ENCODE data around the gene SLC22A31. TPM values are rescaled to one million over a fixed set of nuclear protein-coding genes. Genes with fewer than 3 reads are reported as not detected.

Gene SLC22A31
- total and polyA plus RNA-seq, 2 donors (not counting 3 experiments of a cell fraction or from before 2014, with no cell fraction given), result 1.0 TPM; not detected in 1

DNA sequence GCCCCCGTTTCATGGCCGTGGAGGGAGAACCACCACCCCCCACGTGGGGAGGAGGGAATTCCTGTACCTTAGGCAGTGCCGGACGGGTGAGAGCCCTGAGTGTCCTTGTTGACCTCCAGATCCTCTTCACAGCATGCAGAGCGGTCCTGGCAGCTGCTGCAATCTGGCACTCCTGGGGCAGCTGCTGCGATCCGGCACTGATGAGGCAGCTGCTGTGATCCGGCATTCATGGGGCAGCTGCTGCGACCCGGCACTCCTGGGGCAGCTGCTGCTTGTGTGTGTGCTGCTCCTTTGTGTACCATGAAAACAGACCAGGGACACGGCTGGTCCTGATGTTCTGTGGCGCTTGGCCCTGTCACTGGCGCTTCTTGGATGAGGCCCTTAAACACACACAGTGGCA, 29.9 kb upstream of the SLC22A31 start:
- H3K4me3 ChIP-seq (replicated peaks in 1 of 3; ENCODE audit: insufficient read depth in 1 of 3, low read depth in 1 of 3, low read length in 3 of 3), result no peak overlapping the region
- BruUV-seq (replicated peaks), result no TSS peak
- H3K9me3 ChIP-seq (replicated peaks; ENCODE audit: control insufficient read depth, insufficient read depth, low read length), result peaks cover 26% of the 10 kb centered on the region
- intact Hi-C loops (cut with micrococcal nuclease) (no loop called here), dilution Hi-C loops (cut with MboI; ENCODE audit: extremely low pct_ligation_motif_present, low sequenced_read_pairs) (no loop called here)
- no peaks in the 10 kb centered on the region for H3K4me1 ChIP-seq (ENCODE audit: control insufficient read depth, extremely low read depth, insufficient read depth, low read length)
- H3K79me2 ChIP-seq (ENCODE audit: control insufficient read depth, insufficient read depth, low read length), result no peaks in the 10 kb centered on the region
- H3K4me2 ChIP-seq (ENCODE audit: insufficient read depth, low read length), result no peak overlapping the region
- TF ChIP-seq MYC (IDR thresholded peaks at IDR 0.05; ENCODE audit: low read depth, low read length), result no peak
- TF ChIP-seq EZH2 (IDR thresholded peaks at IDR 0.05; ENCODE audit: borderline replicate concordance, low read depth, low read length, severe bottlenecking), result no peak
- TF ChIP-seq JUN (IDR thresholded peaks at IDR 0.05; ENCODE audit: borderline replicate concordance, insufficient read depth, insufficient read length, low read depth), result no peak
- no peak for TF ChIP-seq GATA2 (IDR thresholded peaks at IDR 0.05; ENCODE audit: insufficient read depth, insufficient read length, low read depth, low read length)
- no peak for TF ChIP-seq POLR2AphosphoS5 (IDR thresholded peaks at IDR 0.05; ENCODE audit: insufficient read depth, low read depth, low read length)
- TF ChIP-seq, protein P1, sequence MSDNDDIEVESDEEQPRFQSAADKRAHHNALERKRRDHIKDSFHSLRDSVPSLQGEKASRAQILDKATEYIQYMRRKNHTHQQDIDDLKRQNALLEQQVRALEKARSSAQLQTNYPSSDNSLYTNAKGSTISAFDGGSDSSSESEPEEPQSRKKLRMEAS (IDR thresholded peaks at IDR 0.05; ENCODE audit: insufficient read depth, insufficient read length), result no peak
- TF ChIP-seq, protein P2, sequence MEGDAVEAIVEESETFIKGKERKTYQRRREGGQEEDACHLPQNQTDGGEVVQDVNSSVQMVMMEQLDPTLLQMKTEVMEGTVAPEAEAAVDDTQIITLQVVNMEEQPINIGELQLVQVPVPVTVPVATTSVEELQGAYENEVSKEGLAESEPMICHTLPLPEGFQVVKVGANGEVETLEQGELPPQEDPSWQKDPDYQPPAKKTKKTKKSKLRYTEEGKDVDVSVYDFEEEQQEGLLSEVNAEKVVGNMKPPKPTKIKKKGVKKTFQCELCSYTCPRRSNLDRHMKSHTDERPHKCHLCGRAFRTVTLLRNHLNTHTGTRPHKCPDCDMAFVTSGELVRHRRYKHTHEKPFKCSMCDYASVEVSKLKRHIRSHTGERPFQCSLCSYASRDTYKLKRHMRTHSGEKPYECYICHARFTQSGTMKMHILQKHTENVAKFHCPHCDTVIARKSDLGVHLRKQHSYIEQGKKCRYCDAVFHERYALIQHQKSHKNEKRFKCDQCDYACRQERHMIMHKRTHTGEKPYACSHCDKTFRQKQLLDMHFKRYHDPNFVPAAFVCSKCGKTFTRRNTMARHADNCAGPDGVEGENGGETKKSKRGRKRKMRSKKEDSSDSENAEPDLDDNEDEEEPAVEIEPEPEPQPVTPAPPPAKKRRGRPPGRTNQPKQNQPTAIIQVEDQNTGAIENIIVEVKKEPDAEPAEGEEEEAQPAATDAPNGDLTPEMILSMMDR (IDR thresholded peaks at IDR 0.05; ENCODE audit: extremely low read depth in 1 of 2, insufficient read depth in 1 of 2, low read depth in 1 of 2, low read length in 2 of 2), result no peak
- no peak for TF ChIP-seq FOS (IDR thresholded peaks at IDR 0.05; ENCODE audit: borderline replicate concordance, insufficient read depth, low read length)
- TF ChIP-seq POLR2A (IDR thresholded peaks at IDR 0.05; ENCODE audit: low read depth, low read length), result no peak
- H3K9me1 ChIP-seq (replicated peaks; ENCODE audit: control insufficient read depth, extremely low read depth, insufficient read depth, low read length), result no peaks in the 10 kb centered on the region
- H3K9ac ChIP-seq (replicated peaks; ENCODE audit: extremely low read depth, insufficient read depth, low read length), result no peak overlapping the region
- no peaks in the 10 kb centered on the region for H3K27me3 ChIP-seq (ENCODE audit: control insufficient read depth in 2 of 2, insufficient read depth in 2 of 2, low read length in 2 of 2)
- DNase-seq (ENCODE audit: low read depth, low spot score) (no peak), FAIRE-seq (no peak)
- ChIA-PET POLR2A (no interaction called here), CTCF (no interaction called here)
- peaks cover 18 to 58% of the 10 kb centered on the region in 2 experiments for H3K36me3 ChIP-seq (ENCODE audit: control insufficient read depth in 2 of 2, extremely low read depth in 1 of 2, insufficient read depth in 2 of 2, low read length in 2 of 2)
- H2AFZ ChIP-seq (ENCODE audit: low read depth, low read length), result no peak overlapping the region
- no peak overlapping the region for H3K27ac ChIP-seq (ENCODE audit: insufficient read depth, low read depth, low read length)
- H4K20me1 ChIP-seq (replicated peaks; ENCODE audit: control insufficient read depth, extremely low read depth, insufficient read depth, low read length), result no peaks in the 10 kb centered on the region

Data from endothelial cell of umbilical vein (primary cell).